Fibroblast of villous mesenchyme (primary cell): ENCODE results near the gene CFAP157. TPM values are rescaled to one million over a fixed set of nuclear protein-coding genes. Genes with fewer than 3 reads are reported as not detected.

Source experiments
- DNase-seq: peaks from one replicate; pipeline ENCODE4 v3.0.0-alpha.2; 2010; ENCODE audit warnings: low read depth
- H3K4me3 ChIP-seq: 2 replicates; pipeline ENCODE4 v1.5.1; 2011; ENCODE audit warnings: low read depth, mild to moderate bottlenecking, low read length
- total RNA-seq: library from RNA; depleted of rRNA; stranded (reverse); fragments of >200 nt; gene quantifications from 2 replicates; pipeline ENCODE4 v1.2.3, GENCODE V29; 2012
- TF ChIP-seq, protein P1 (sequence below): IDR thresholded peaks from 2 replicates; pipeline ENCODE4 v1.5.1; 2012; ENCODE audit warnings: low read depth, mild to moderate bottlenecking, low read length; ENCODE audit not compliant: insufficient read depth

The CFAP157 gene
- total RNA-seq, 1 donor = under 0.01 TPM

GRCh38 chr9:127720865-127721227, 14.1 kb downstream of the CFAP157 start:
- TF ChIP-seq, protein P1, sequence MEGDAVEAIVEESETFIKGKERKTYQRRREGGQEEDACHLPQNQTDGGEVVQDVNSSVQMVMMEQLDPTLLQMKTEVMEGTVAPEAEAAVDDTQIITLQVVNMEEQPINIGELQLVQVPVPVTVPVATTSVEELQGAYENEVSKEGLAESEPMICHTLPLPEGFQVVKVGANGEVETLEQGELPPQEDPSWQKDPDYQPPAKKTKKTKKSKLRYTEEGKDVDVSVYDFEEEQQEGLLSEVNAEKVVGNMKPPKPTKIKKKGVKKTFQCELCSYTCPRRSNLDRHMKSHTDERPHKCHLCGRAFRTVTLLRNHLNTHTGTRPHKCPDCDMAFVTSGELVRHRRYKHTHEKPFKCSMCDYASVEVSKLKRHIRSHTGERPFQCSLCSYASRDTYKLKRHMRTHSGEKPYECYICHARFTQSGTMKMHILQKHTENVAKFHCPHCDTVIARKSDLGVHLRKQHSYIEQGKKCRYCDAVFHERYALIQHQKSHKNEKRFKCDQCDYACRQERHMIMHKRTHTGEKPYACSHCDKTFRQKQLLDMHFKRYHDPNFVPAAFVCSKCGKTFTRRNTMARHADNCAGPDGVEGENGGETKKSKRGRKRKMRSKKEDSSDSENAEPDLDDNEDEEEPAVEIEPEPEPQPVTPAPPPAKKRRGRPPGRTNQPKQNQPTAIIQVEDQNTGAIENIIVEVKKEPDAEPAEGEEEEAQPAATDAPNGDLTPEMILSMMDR = no peak
- H3K4me3 ChIP-seq = no peak overlapping the region
- DNase-seq = no peak

DNA sequence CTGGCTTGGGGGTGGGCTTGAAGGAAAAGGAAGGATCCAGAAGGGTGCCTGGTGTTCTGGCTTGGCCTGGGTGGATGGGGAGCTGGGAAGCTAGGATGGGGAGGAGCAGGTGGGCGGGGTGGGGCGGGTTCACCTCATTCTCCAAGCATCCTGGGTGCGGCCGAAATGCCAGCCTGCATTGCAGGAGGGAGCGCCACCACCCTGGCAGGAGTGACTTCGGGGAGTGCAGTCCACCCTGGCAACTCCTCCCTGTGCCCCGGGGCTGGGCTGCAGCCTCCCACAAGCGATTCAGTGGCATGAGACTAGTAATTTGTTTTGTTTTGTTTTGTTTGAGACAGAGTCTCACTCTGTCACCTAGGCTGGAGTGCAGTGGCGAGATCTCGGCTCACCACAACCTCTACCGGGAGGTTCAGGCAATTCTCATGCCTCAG, 14.6 kb downstream of the CFAP157 start:
- H3K4me3 ChIP-seq = no peak overlapping the region
- no peak for DNase-seq
- TF ChIP-seq, protein P1 = no peak

DNA sequence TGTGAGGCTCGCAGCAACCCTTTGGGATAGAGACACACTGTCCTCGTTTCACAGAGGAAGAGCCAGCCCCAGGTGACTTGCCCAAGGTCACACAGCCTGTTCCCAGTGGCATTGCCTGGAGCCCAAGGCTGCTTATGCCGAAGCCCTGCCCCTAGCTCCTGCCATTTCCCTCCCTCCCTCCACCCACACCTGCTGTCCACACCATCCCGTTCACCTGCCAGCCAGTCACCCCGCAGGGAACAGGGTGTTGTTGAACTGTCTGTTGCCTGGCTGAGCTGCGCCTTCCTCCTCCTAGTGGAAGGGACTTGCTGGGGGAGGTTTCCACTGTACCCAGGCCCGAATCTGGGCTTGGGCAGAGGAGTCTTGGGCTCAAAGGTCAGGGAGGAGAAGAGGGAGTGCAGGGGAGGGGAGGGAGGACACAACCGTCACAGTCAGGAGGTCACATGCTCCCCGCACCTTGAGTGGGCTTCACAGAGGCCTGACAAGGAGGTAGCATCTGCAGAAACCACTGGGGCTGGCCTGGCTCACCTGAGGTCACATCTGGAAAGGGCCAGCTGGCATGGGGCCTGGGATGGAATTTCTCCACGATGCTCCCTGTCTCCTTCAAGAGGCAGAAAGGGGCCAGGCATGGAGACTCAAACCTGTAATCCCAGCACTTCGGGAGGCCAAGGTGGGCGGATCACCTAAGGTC, 15.4 kb downstream of the CFAP157 start:
- no peak for DNase-seq
- H3K4me3 ChIP-seq = no peak overlapping the region
- TF ChIP-seq, protein P1 = no peak

GRCh38 chr9:127723013-127723412, 16.2 kb downstream of the CFAP157 start:
- H3K4me3 ChIP-seq = no peak overlapping the region
- TF ChIP-seq, protein P1 = no peak
- no peak for DNase-seq

GRCh38 chr9:127723444-127723843, 16.7 kb downstream of the CFAP157 start:
- DNase-seq = no peak
- TF ChIP-seq, protein P1 = no peak
- no peak overlapping the region for H3K4me3 ChIP-seq

- no peak for DNase-seq
- H3K4me3 ChIP-seq = no peak overlapping the region
- TF ChIP-seq, protein P1 = no peak
Measured at GRCh38 chr9:127724012-127724411, 17.2 kb downstream of the CFAP157 start.

GRCh38 chr9:127726871-127727270, 20.1 kb downstream of the CFAP157 start:
- no peak overlapping the region for H3K4me3 ChIP-seq
- DNase-seq = no peak
- TF ChIP-seq, protein P1 = no peak
